Measurements from ENCODE around the gene RPL36.
"Not testable (repeated sequence)": the region's sequence is repeated elsewhere in the genome, so short reads cannot be mapped to it uniquely, and the experiment has no call there.

RPL36 gene

DNA sequence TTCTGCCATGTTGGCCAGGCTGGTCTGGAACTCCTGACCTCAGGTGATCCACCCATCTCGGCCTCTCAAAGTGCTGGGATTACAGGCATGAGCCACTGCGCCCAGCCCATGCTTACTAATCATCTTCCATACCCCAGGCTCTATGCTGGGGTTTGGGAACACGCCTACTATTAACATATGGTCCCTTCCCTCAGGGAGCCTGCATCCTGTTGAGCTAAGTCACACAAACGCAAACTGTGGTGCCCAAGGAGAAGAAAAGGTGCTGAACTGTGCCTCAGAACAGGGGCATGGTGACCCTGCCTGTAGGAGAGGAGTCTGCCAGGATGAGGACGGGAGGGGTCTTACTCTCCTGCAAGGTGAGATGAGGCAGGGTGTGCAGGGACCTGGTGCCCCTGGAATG, 15.4 kb upstream of the RPL36 start:
- DNase-seq (ENCODE audit: low spot score): no peak

DNA sequence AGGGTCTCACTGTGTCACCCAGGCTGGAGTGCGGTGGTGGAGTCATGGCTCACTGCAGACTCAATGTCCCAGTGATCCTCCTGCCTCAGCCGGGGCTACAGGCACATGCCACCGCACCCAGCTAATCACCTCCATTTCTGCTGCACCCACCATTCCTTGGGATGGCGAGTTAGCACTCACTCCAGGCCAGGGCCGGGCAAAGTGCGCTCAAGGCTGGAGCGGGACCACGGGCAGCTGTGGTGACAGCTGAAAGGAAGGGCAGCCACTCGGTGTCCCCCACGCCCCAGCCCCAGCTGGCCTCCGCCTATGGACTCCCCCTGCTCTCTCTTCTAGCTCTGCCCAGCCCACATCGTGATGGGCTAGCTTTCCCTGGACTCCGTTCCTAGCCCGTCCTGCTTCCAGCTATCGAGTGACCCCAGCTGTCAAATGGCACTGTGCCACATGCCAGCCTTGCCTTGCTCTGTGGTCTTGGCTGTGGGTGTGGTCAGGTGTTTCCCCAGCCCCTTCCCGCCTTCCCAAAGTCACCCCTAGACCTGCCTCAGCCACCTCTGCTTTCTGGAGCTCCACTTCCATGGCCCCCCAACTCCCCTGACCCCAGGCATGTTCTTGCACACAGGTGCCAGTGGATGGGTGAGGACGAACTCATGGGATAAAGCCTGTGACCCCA, 13.9 kb upstream of the RPL36 start:
- no peak for DNase-seq (ENCODE audit: low spot score)

GRCh38 chr19:5676772-5677105, 13.4 kb upstream of the RPL36 start:
- no peak for DNase-seq (ENCODE audit: low spot score)

DNA sequence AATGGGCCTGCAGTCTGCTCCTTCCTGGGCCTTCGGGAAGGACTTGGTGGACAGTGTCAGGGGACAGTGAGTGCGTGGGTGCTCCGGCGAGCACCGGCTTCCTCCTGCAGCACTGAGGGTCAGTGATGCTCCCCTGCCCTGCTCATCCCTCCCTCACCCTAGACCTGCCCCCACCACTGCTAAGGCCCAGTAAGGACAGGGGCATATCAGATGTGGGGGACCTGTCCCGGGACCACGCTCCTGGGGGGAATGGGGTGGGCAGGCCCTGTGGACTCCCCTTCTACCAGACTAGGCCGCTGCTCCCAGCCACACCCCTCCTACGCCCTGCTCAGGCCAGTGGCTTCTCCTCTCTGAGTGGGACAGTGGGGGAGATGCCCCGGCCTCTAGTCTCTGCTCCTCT, 13.0 kb upstream of the RPL36 start:
- no peak for DNase-seq (ENCODE audit: low spot score)

DNA sequence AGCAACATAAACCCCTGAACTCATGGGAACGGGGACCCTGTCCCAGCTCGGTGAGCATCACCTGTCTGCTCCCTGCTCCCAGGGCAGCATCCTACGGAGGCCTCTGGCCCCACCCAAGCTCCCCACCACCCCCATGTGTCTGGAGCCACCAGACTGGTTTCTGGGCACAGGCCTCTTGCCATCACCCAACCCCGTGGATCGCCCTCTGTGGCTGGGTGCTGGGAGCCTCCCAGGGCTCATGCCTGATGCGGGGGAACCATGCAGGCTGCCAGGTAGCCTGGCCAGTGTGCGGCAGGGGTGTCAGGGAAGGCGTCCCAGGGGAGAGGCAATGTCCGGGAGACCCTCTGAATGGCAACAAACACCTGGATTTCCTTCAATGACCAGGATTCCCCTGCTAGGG, 12.5 kb upstream of the RPL36 start:
- no peak for DNase-seq (ENCODE audit: low spot score)

GRCh38 chr19:5678071-5678718, 11.9 kb upstream of the RPL36 start:
- no peak for DNase-seq (ENCODE audit: low spot score)

GRCh38 chr19:5679289-5680083, 10.6 kb upstream of the RPL36 start:
- no peak for DNase-seq (ENCODE audit: low spot score)

DNA sequence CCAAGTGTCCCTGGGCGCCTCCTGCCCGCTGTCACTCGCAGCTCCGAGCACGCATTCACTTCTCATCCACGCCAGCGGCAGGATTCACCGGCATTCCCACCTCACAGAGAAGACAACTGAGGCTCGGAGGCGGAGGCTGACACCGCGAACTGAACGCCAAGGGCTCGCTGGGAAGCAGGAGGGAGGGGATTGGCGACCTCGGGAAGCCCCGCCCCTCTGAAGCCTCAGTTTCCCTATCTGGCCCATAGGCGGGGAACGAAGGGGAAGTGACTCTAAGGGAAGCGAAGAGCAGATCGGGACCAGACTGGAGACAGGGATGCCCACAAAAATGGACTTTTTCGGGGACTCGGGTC, 10.0 kb upstream of the RPL36 start:
- peak; percentile 35 for DNase-seq (ENCODE audit: low spot score)

- DNase-seq (ENCODE audit: low spot score): peak; percentile 97
Measured at GRCh38 chr19:5680437-5681368, 9.4 kb upstream of the RPL36 start, which contains the start of the genes HSD11B1L and MICOS13. Gene HSD11B1L, plus strand, starts transcription at chr19:5681027. Its CDS starts 3,806 bp downstream, at chr19:5684833. Gene MICOS13, minus strand, starts transcription at chr19:5680516. Its CDS starts 30 bp downstream, at chr19:5680486.

DNA sequence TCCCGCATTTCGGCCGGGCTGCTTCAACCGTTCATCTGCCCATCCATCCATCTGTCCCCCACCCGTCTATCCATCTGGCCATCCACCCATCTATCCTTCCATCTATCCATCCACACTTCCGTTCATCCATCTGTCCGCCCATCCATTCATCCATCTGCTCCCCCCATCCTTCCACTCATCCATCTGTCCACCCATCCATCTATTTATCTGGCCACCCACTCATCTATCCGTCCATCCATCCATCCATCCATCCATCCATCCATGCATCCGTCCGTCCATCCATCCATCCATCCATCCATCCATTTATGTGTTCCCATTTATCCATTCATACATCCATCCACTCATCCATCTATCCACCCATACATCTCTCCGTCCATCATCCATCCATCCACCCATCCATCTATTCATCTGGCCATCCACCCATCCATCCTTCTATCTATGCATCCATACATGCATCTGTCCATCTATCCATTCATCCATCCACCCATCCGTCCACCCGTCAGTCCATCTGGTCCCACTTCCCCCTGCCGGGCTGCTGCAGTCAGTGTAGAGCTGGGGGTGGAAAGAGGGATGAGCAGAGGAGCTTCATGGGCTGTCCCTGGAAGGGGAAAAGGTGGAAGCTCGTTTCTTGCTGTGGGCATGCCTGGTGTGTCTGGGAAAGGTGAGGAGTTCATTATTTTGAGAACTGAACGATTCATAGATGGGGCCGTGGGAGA, 8.5 kb upstream of the RPL36 start:
- no peak for DNase-seq (ENCODE audit: low spot score)

- no peak for DNase-seq (ENCODE audit: low spot score)
Measured at GRCh38 chr19:5682107-5682482, 8.0 kb upstream of the RPL36 start.

DNA sequence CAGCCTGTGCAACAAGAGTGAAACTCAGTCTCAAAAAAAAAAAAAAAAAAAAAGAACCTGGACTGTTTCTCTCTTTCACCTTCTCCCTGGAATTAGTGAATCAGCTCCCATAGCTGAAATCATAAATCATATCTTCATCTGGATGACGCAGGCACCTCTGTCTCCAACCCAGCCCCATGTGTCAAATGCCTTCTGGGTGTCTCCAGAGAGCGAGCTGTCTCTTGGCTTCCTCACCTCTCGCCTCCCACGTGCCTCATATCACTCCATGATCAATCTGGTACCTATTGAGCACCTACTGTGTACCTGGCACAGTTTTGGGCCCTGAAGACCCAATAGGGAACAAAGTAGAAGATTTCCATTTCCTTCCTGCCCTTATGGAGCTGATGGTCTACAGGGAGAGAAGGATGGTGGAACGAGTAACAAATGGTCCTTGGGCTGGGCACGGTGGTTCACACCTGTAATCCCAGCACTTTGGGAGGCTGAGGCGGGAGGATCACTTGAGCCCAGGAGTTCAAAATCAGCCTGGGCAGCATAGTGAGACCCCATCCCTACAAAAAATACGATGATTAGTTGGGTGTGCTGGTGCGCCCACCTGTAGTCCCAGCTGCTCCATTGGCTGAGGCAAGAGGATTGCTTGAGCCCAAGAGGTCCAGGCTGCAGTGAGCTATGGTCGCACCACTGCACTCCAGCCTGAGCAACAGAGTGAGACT, 6.8 kb upstream of the RPL36 start:
- DNase-seq (ENCODE audit: low spot score): no peak

DNA sequence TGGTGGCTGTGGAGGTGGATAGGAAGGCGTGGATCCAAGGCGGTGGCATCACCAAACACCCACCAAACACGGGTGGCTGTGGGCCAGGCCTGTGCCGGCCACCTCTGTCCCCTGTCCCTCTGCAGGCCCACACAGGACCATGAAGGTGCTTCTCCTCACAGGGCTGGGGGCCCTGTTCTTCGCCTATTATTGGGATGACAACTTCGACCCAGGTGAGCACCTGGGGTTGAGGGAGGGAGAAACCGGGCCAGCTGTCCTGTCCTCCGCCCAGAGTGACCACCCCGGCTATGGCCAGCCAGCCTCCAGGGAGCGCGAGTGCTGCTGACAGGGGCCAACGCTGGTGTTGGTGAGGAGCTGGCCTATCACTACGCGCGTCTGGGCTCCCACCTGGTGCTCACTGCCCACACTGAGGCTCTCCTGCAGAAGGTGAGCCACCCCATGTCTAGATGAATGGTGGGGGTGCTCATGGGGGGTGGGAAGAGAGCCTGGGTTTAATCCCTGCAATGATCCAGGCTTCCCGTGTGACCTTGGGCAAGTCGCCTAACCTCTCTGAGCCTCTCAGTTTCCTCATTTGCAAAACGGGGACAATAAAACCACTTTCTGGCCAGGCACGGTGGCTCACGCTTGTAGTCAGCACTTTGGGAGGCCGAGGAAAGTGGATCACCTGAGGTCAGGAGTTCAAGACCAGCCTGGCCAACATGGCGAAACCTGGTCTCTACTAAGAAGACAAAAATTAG, 5.2 kb upstream of the RPL36 start:
- DNase-seq (ENCODE audit: low spot score): no peak

DNA sequence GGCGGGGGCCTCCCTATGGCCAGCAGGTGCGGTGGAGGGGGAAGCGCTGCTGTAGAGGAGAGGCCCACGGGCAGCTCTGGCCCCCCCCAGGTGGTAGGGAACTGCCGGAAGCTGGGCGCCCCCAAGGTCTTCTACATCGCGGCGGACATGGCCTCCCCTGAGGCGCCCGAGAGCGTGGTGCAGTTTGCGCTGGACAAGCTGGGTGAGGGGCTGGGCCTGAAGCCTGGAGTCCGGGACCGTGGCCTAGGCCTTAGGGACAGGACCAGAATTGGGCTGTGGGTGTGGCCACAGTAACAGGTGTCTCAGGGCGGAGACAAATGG, 3.8 kb upstream of the RPL36 start:
- no peak for DNase-seq (ENCODE audit: low spot score)

DNA sequence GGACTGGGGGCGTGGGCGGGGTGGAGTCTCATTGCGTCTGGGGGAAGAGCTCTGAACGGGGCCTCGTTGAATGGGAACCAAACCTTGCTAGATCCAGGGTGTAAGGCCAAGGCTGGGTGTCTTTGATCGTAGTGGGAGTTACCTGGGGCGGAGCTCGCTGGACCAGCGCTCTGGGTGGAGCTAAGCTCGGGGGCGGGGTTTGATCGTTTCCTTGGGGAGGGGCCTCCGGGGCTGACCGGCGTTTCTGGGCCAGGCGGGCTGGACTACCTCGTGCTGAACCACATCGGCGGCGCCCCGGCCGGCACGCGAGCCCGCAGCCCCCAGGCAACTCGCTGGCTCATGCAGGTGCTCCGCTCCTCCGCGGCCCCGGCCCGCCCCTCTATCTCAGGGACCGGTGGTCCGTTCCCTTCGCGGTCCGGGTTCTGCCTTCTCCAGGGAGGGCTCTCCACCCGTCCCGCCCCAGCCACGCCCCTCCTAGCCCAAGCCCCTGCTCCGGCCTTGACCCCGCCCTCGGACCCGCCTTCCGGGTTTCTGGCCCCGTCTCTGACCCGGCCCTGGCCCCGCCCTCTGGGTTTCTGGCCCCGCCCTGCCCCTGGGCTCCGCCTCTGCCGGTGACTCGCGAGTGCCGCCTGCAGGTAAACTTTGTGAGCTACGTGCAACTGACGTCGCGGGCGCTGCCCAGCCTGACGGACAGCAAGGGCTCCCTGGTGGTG, 3.3 kb upstream of the RPL36 start:
- DNase-seq (ENCODE audit: low spot score): peak; percentile 97

- no peak for DNase-seq (ENCODE audit: low spot score)
Measured at GRCh38 chr19:5687360-5688198, 2.5 kb upstream of the RPL36 start.

DNA sequence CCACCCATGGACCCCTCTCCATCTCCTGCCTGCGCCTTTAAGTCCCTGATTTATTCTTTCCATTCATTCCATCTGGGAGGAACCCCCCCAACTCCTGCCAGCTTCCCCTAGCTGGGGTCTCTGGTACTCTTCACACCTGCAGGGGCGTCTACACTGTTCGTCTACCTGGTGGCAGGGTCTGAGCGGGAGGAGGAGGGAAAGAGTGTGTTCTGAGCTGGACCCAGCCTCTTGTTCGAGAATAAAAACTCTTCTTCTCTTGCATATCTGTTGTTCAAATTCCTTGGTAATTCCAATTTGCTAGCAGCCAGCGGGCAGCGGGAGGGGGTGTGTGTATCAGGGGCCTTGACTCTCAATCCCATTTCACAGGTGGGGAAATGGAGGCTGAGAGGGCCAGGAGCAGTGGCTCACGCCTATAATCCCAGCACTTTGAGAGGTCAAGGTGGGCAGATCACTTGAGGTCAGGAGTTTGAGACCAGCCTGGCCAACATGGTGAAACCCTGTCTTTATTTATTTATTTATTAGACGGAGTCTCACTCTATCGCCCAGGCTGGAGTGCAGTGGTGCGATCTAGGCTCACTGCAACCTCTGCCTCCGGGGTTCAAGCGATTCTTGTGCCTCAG, 1.7 kb upstream of the RPL36 start:
- DNase-seq (ENCODE audit: low spot score): not testable (repeated sequence)
